A673 (cell line): Measurements from ENCODE around the gene CSF3.

Experiments
- EZH2 ChIP-seq: fragments of 200-600 bp; sonication (generic); IDR thresholded peaks from 2 replicates; pipeline ENCODE4 v1.6.1; 2017; ENCODE audit warnings: borderline replicate concordance, low read depth, mild to moderate bottlenecking, mixed read lengths, antibody characterized with exemption, low read length; ENCODE audit not compliant: poor library complexity, severe bottlenecking
- TF ChIP-seq, protein P1 (sequence below): fragments of 300-800, 200-600 bp; sonication (generic); conservative IDR thresholded peaks from 2 replicates; pipeline ENCODE4 v1.5.1; 2017; ENCODE audit warnings: low read depth, mild to moderate bottlenecking, antibody characterized with exemption, low read length, moderate library complexity, mixed read lengths

DNA sequence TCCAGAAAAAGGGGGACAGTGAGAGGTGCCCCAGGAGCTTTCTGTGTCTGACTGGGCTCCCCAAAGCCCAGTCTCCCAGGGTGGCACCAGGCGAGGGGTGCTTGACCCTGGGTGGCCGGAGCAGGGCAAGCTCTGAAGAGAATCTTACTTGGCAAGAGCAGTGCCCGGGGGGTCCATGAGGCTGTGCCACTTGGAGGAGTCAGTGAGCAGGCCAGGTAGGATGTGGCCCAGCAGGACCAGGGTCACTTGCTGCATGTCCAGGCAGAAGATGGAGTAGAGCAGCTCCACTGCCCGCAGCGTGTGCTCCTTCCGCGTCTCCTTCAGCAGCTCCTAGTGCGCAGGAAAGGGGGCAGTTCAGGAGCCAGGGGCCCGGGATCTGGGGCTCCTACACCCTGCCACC, 7.3 kb downstream of the CSF3 start:
- TF ChIP-seq, protein P1, sequence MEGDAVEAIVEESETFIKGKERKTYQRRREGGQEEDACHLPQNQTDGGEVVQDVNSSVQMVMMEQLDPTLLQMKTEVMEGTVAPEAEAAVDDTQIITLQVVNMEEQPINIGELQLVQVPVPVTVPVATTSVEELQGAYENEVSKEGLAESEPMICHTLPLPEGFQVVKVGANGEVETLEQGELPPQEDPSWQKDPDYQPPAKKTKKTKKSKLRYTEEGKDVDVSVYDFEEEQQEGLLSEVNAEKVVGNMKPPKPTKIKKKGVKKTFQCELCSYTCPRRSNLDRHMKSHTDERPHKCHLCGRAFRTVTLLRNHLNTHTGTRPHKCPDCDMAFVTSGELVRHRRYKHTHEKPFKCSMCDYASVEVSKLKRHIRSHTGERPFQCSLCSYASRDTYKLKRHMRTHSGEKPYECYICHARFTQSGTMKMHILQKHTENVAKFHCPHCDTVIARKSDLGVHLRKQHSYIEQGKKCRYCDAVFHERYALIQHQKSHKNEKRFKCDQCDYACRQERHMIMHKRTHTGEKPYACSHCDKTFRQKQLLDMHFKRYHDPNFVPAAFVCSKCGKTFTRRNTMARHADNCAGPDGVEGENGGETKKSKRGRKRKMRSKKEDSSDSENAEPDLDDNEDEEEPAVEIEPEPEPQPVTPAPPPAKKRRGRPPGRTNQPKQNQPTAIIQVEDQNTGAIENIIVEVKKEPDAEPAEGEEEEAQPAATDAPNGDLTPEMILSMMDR = no peak
- TF ChIP-seq EZH2 = no peak
